A673 (cell line): ENCODE data around the gene TECPR2. TPM values are rescaled to one million over a fixed set of nuclear protein-coding genes. Genes with fewer than 3 reads are reported as not detected.
"Not testable (repeated sequence)": the region's sequence is repeated elsewhere in the genome, so short reads cannot be mapped to it uniquely, and the experiment has no call there.

Experiments used
- BruUV-seq: library from RNA; stranded (reverse); fragments of 400-500 nt; replicated peaks from 2 replicates; lab custom pipeline; 2021; lab: Mats Ljungman, UMichigan
- CTCF ChIA-PET: fragments of 300-600 bp; sonication (Branson Sonifier 250); formaldehyde crosslinking; loops from one replicate; lab custom pipeline; 2022; ENCODE audit warnings: antibody characterized with exemption; lab: Charles Lee
- POLR2A ChIA-PET: fragments of 300-600 bp; sonication (Branson Sonifier 250); formaldehyde crosslinking; loops from one replicate; lab custom pipeline; 2022; ENCODE audit warnings: antibody characterized with exemption; ENCODE audit not compliant: low non-redundant PET; lab: Charles Lee
- DNase-seq: peaks from one replicate; pipeline ENCODE4 v3.0.0-alpha.2; 2015; ENCODE audit warnings: low spot score
- H3K27ac ChIP-seq: fragments of 200-600 bp; sonication (generic); 2 replicates; pipeline ENCODE4 v1.5.1; 2016; ENCODE audit warnings: mixed run types, low read depth, mild to moderate bottlenecking, mixed read lengths, antibody characterized with exemption, low read length; ENCODE audit not compliant: poor library complexity, severe bottlenecking
- H3K27me3 ChIP-seq: fragments of 200-600 bp; sonication (generic); replicated peaks from 2 replicates; pipeline ENCODE4 v1.6.1; 2017; ENCODE audit warnings: mixed run types, low read depth, mild to moderate bottlenecking, mixed read lengths, antibody characterized with exemption, low read length; ENCODE audit not compliant: insufficient read depth, poor library complexity
- H3K36me3 ChIP-seq: fragments of 200-600 bp; sonication (generic); 2 replicates; pipeline ENCODE4 v1.6.1; 2016; ENCODE audit warnings: mixed run types, mild to moderate bottlenecking, mixed read lengths, antibody characterized with exemption, low read length; ENCODE audit not compliant: insufficient read depth, poor library complexity, severe bottlenecking
- H3K4me1 ChIP-seq: fragments of 200-600 bp; sonication (generic); 2 replicates; pipeline ENCODE4 v1.6.1; 2017; ENCODE audit warnings: mixed run types, mild to moderate bottlenecking, mixed read lengths, antibody characterized with exemption, low read length; ENCODE audit not compliant: insufficient read depth, poor library complexity, severe bottlenecking
- H3K4me3 ChIP-seq: fragments of 200-600 bp; sonication (generic); 2 replicates; pipeline ENCODE4 v1.5.1; 2016; ENCODE audit warnings: low read depth, mixed run types, mild to moderate bottlenecking, mixed read lengths, low read length; ENCODE audit not compliant: poor library complexity, severe bottlenecking
- H3K9me3 ChIP-seq: fragments of 200-600 bp; sonication (generic); 2 replicates; pipeline ENCODE4 v1.6.1; 2016; ENCODE audit warnings: mixed run types, low read depth, mild to moderate bottlenecking, mixed read lengths, antibody characterized with exemption, low read length; ENCODE audit not compliant: poor library complexity, severe bottlenecking
- CTCF ChIP-seq: fragments of 300-800, 200-600 bp; sonication (generic); conservative IDR thresholded peaks from 2 replicates; pipeline ENCODE4 v1.5.1; 2017; ENCODE audit warnings: low read depth, mild to moderate bottlenecking, antibody characterized with exemption, low read length, moderate library complexity, mixed read lengths
- EZH2 ChIP-seq: fragments of 200-600 bp; sonication (generic); IDR thresholded peaks from 2 replicates; pipeline ENCODE4 v1.6.1; 2017; ENCODE audit warnings: borderline replicate concordance, low read depth, mild to moderate bottlenecking, mixed read lengths, antibody characterized with exemption, low read length; ENCODE audit not compliant: poor library complexity, severe bottlenecking
- intact Hi-C: fragments of 100-400 bp; cut with micrococcal nuclease; formaldehyde crosslinking; loops from one replicate; pipeline ENCODE4 v1.10.0; 2022; ENCODE audit not compliant: unreplicated experiment
- total RNA-seq: library from RNA; stranded (reverse); gene quantifications from 2 replicates; pipeline ENCODE4 v1.2.3, GENCODE V29; 2021

Gene TECPR2
- total RNA-seq, 1 experiment from 2014 or later = 22.1 TPM

GRCh38 chr14:102516531-102517391, 154.0 kb downstream of the TECPR2 start:
- peak; percentile 56 for TF ChIP-seq CTCF
- TF ChIP-seq EZH2 = no peak
- intact Hi-C loops = loop anchor here (1.0 to 5.0 kb wide), 2 partner anchors 78 to 199 kb away; partner anchors contain the start of gene ZNF839
- peaks cover 5% of the 10 kb centered on the region for H3K4me1 ChIP-seq
- H3K36me3 ChIP-seq = no peaks in the 10 kb centered on the region
- no peaks in the 10 kb centered on the region for H3K9me3 ChIP-seq
- H3K27ac ChIP-seq = peak overlapping the region; percentile 80
- BruUV-seq = no TSS peak
- ChIA-PET POLR2A (no interaction called here), CTCF (interaction anchor here (0.5 to 1.2 kb wide), 4 partner anchors 78 to 470 kb away, joined by 3 to 12 read pairs (median 6); no protein-coding TSS in a partner anchor)
- H3K27me3 ChIP-seq = no peaks in the 10 kb centered on the region
- H3K4me3 ChIP-seq = peak overlapping the region; percentile 67
- peak; percentile 47 for DNase-seq

GRCh38 chr14:102517392-102518062, 154.8 kb downstream of the TECPR2 start:
- POLR2A ChIA-PET = no interaction called here
- Histone ChIP-seq H3K4me1 (peaks cover 9% of the 10 kb centered on the region), H3K4me3 (peak overlapping the region; percentile 67), H3K27ac (peak overlapping the region; percentile 80), H3K9me3 (no peaks in the 10 kb centered on the region), H3K27me3 (no peaks in the 10 kb centered on the region), H3K36me3 (no peaks in the 10 kb centered on the region)
- DNase-seq = no peak
- TF ChIP-seq CTCF = no peak
- no peak for TF ChIP-seq EZH2
- BruUV-seq = no TSS peak
- CTCF ChIA-PET = interaction anchor here (1.4 kb wide), 1 partner anchor 79 kb away, joined by 4 read pairs; no protein-coding TSS in a partner anchor
- intact Hi-C loops = loop anchor here (5.0 kb wide), 1 partner anchor 200 kb away; the partner anchor contains the start of gene ZNF839

GRCh38 chr14:102518063-102518648, 155.4 kb downstream of the TECPR2 start:
- H3K4me3 ChIP-seq = no peak overlapping the region
- H3K27ac ChIP-seq = no peak overlapping the region
- H3K4me1 ChIP-seq = peaks cover 15% of the 10 kb centered on the region
- POLR2A ChIA-PET = no interaction called here
- CTCF ChIA-PET = interaction anchor here (1.4 kb wide), 1 partner anchor 80 kb away, joined by 4 read pairs; no protein-coding TSS in a partner anchor
- no peaks in the 10 kb centered on the region for H3K36me3 ChIP-seq
- DNase-seq = no peak
- BruUV-seq = no TSS peak
- no peaks in the 10 kb centered on the region for H3K27me3 ChIP-seq
- no peaks in the 10 kb centered on the region for H3K9me3 ChIP-seq
- intact Hi-C loops = loop anchor here (5.0 kb wide), 1 partner anchor 201 kb away; the partner anchor contains the start of gene ZNF839
- TF ChIP-seq EZH2 = no peak
- no peak for TF ChIP-seq CTCF

- H3K27ac ChIP-seq, H3K36me3 ChIP-seq, DNase-seq, POLR2A ChIA-PET, BruUV-seq, H3K9me3 ChIP-seq, CTCF ChIA-PET, H3K27me3 ChIP-seq, H3K4me3 ChIP-seq: not testable (repeated sequence)
- intact Hi-C loops = loop anchor here (5.0 to 10.0 kb wide), 3 partner anchors 202 to 395 kb away; partner anchors contain the start of genes TRAF3 and ZNF839
- peaks cover 27% of the 10 kb centered on the region for H3K4me1 ChIP-seq
These were observed 157.0 kb downstream of the TECPR2 start for GRCh38 chr14:102519709-102520108.
